ENCODE data around the gene PTPN9. TPM values are rescaled to one million over a fixed set of nuclear protein-coding genes. Genes with fewer than 3 reads are reported as not detected.

Gene PTPN9
- total RNA-seq, 6 donors from 2014 or later, result 8.4 to 32.9 (median 22.7) TPM

GRCh38 chr15:75454471-75455378 lies 124.4 kb downstream of the PTPN9 start:
- peak in 2 of 6 experiments; percentile 4 to 13 for TF ChIP-seq CTCF (IDR thresholded peaks at IDR 0.05)
- no peak for TF ChIP-seq POLR2AphosphoS5 (IDR thresholded peaks at IDR 0.05)
- no peak for TF ChIP-seq EP300 (IDR thresholded peaks at IDR 0.05)
- TF ChIP-seq POLR2A (IDR thresholded peaks at IDR 0.05), result peak in 1 of 4 donors; percentile 51
- DNase-seq (peak; percentile 69 to 96), ATAC-seq (ENCODE audit: low FRiP score in 2 of 2) (peak in 1 of 2 donors; percentile 0)
- Histone ChIP-seq H3K36me3 (no peaks in the 10 kb centered on the region), H3K4me3 (peak overlapping the region; percentile 88 to 98 (median 92)), H3K27me3 (no peaks in the 10 kb centered on the region), H3K27ac (peak overlapping the region; percentile 94 to 99 (median 98)), H3K9me3 (no peaks in the 10 kb centered on the region), H3K4me1 (peaks cover 14 to 38% (median 21%) of the 10 kb centered on the region in 4 donors)
- WGBS, 2 donors, result 0 to 1% methylated on average over 37 to 74 of the region's 116 CpGs

- ATAC-seq (ENCODE audit: low FRiP score in 2 of 2) (peak; percentile 74 to 90), DNase-seq (peak; percentile 98)
- TF ChIP-seq CTCF (IDR thresholded peaks at IDR 0.05) (peak in 2 of 6 experiments; percentile 11 to 22), POLR2A (IDR thresholded peaks at IDR 0.05) (peak; percentile 31 to 77 (median 60)), EP300 (IDR thresholded peaks at IDR 0.05) (peak in 1 of 4 donors; percentile 31), POLR2AphosphoS5 (IDR thresholded peaks at IDR 0.05) (peak; percentile 85)
- Histone ChIP-seq H3K36me3 (no peaks in the 10 kb centered on the region), H3K4me1 (peaks cover 23 to 47% (median 29%) of the 10 kb centered on the region in 4 donors), H3K4me3 (peak overlapping the region; percentile 58 to 96 (median 88)), H3K27ac (peak overlapping the region; percentile 94 to 99 (median 98)), H3K27me3 (no peaks in the 10 kb centered on the region), H3K9me3 (no peaks in the 10 kb centered on the region)
- WGBS, 2 donors, result 0 to 1% methylated on average over 36 to 43 of the region's 57 CpGs
Measured at GRCh38 chr15:75453703-75454470, 125.2 kb downstream of the PTPN9 start.

GRCh38 chr15:75452865-75453702 lies 126.0 kb downstream of the PTPN9 start:
- WGBS, 2 donors, result 0 to 1% methylated on average over 15 to 36 of the region's 38 CpGs
- Histone ChIP-seq H3K9me3 (no peaks in the 10 kb centered on the region), H3K27me3 (no peaks in the 10 kb centered on the region), H3K36me3 (no peaks in the 10 kb centered on the region), H3K4me1 (peaks cover 23 to 55% (median 35%) of the 10 kb centered on the region in 4 donors), H3K4me3 (peak overlapping the region; percentile 58 to 96 (median 88)), H3K27ac (peak overlapping the region; percentile 94 to 99 (median 98))
- DNase-seq (peak; percentile 53 to 59), ATAC-seq (ENCODE audit: low FRiP score in 2 of 2) (no peak)
- no peak for TF ChIP-seq CTCF (IDR thresholded peaks at IDR 0.05)
- no peak for TF ChIP-seq POLR2A (IDR thresholded peaks at IDR 0.05)

- H3K36me3 ChIP-seq, result no peaks in the 10 kb centered on the region
- H3K27ac ChIP-seq, result peak overlapping the region; percentile 94 to 99 (median 98)
- WGBS, 2 donors, result 0 to 1% methylated on average over 16 of the region's 16 CpGs
Measured at GRCh38 chr15:75452364-75452864, 126.7 kb downstream of the PTPN9 start.

More at GRCh38 chr15:75452364-75452864, 126.7 kb downstream of the PTPN9 start:
- Histone ChIP-seq H3K27me3 (no peaks in the 10 kb centered on the region), H3K4me1 (peaks cover 23 to 55% (median 37%) of the 10 kb centered on the region in 4 donors), H3K9me3 (no peaks in the 10 kb centered on the region), H3K4me3 (peak overlapping the region; percentile 58 to 96 (median 88))
- DNase-seq, result peak; percentile 86 to 90
- peak; percentile 24 to 31 for ATAC-seq (ENCODE audit: low FRiP score in 2 of 2)
- TF ChIP-seq POLR2A (IDR thresholded peaks at IDR 0.05) (peak in 2 of 4 donors; percentile 41 to 70), EP300 (IDR thresholded peaks at IDR 0.05) (peak in 1 of 4 donors; percentile 40), POLR2AphosphoS5 (IDR thresholded peaks at IDR 0.05) (peak in 1 of 2 donors; percentile 42), CTCF (IDR thresholded peaks at IDR 0.05) (no peak)
